Naive thymus-derived CD4-positive, alpha-beta T cell (primary cell): ENCODE data around the gene SERPINE1. TPM values are rescaled to one million over a fixed set of nuclear protein-coding genes. Genes with fewer than 3 reads are reported as not detected.

Source experiments
- ATAC-seq: fragments of 150-1000 bp; cut with Tn5 transposase; 2 replicates; pipeline ENCODE4 v1.10.0; 2021; ENCODE audit warnings: mild to moderate bottlenecking, moderate library complexity
- CTCF ChIA-PET: fragments of 350-600 bp; sonication (Branson Sonifier 250); formaldehyde crosslinking; loops from one replicate; lab custom pipeline; 2021; ENCODE audit warnings: antibody characterized with exemption; lab: Charles Lee
- POLR2A ChIA-PET: fragments of 350-600 bp; sonication (Branson Sonifier 250); formaldehyde crosslinking; loops from one replicate; lab custom pipeline; 2021; ENCODE audit warnings: antibody characterized with exemption, inconsistent platforms; lab: Charles Lee
- DNase-seq, 9 donors: peaks; one replicate each; pipeline versions ENCODE4 v3.0.0 to v3.0.0-alpha.2; 2020 to 2022; ENCODE audit warnings: mixed read lengths in 1 of 9
- H3K27ac ChIP-seq: one replicate; pipeline ENCODE4 v1.7.0; 2013; ENCODE audit warnings: mild to moderate bottlenecking, low read depth, low read length, moderate library complexity
- H3K27me3 ChIP-seq, 2 donors: one replicate each; pipeline ENCODE4 v1.7.0; 2013; ENCODE audit warnings: low read length in 2 of 2, mild to moderate bottlenecking in 2 of 2, moderate library complexity in 2 of 2; ENCODE audit not compliant: control insufficient read depth in 2 of 2, insufficient read depth in 2 of 2
- H3K36me3 ChIP-seq, 3 experiments: 1 replicate in 2 of 3; 2 replicates in 1 of 3; pipeline ENCODE4 v1.7.0; 2013; ENCODE audit warnings: low read length in 3 of 3, mild to moderate bottlenecking in 3 of 3, moderate library complexity in 1 of 3; ENCODE audit not compliant: insufficient read depth in 3 of 3, control insufficient read depth in 2 of 3
- H3K4me1 ChIP-seq, 2 donors: one replicate each; pipeline ENCODE4 v1.7.0; 2013; ENCODE audit warnings: low read length in 2 of 2, mild to moderate bottlenecking in 2 of 2, moderate library complexity in 1 of 2; ENCODE audit not compliant: control insufficient read depth in 2 of 2, insufficient read depth in 2 of 2
- H3K4me3 ChIP-seq: 2 replicates; pipeline ENCODE4 v1.7.0; 2013; ENCODE audit warnings: mild to moderate bottlenecking, low read length
- H3K9me3 ChIP-seq, 3 experiments: 1 replicate in 2 of 3; 2 replicates in 1 of 3; pipeline ENCODE4 v1.7.0; 2013; ENCODE audit warnings: low read length in 3 of 3; ENCODE audit not compliant: control insufficient read depth in 2 of 3
- H3K27ac Mint-ChIP-seq, 9 donors: one replicate each; pipeline ENCODE4 v1.8.0; 2020 to 2022; ENCODE audit warnings: mixed read lengths in 9 of 9, mild to moderate bottlenecking in 8 of 9, moderate library complexity in 5 of 9, inconsistent platforms in 2 of 9
- H3K27me3 Mint-ChIP-seq, 5 donors: one replicate each; pipeline ENCODE4 v1.8.0; 2021 to 2022; ENCODE audit warnings: mixed read lengths in 5 of 5, mild to moderate bottlenecking in 1 of 5
- H3K36me3 Mint-ChIP-seq, 5 donors: one replicate each; pipeline ENCODE4 v1.8.0; 2020 to 2022; ENCODE audit warnings: mixed read lengths in 5 of 5, mild to moderate bottlenecking in 3 of 5, inconsistent platforms in 1 of 5
- H3K4me1 Mint-ChIP-seq, 7 donors: one replicate each; pipeline ENCODE4 v1.8.0; 2020 to 2022; ENCODE audit warnings: mixed read lengths in 7 of 7, mild to moderate bottlenecking in 3 of 7, inconsistent platforms in 1 of 7
- H3K4me3 Mint-ChIP-seq, 10 donors: one replicate each; pipeline ENCODE4 v1.8.0; 2020 to 2022; ENCODE audit warnings: mild to moderate bottlenecking in 10 of 10, mixed read lengths in 10 of 10, moderate library complexity in 6 of 10, inconsistent platforms in 2 of 10
- H3K9me3 Mint-ChIP-seq, 11 donors: one replicate each; pipeline ENCODE4 v1.8.0; 2020 to 2022; ENCODE audit warnings: mixed read lengths in 11 of 11, mild to moderate bottlenecking in 4 of 11, inconsistent platforms in 1 of 11, moderate library complexity in 1 of 11
- intact Hi-C, 2 donors: fragments of 100-400 bp; cut with micrococcal nuclease; formaldehyde crosslinking; loops; one replicate each; pipeline ENCODE4 v1.15.1; 2023
- polyA plus RNA-seq, 2 donors: library from polyadenylated mRNA; unstranded; fragments of 300-500 nt; fragmentation: Illumina TruSeq; gene quantifications; one replicate each; pipeline ENCODE4 v1.2.3, GENCODE V29; 2021
- total RNA-seq, 6 experiments: library from RNA in 5 of 6; stranded (reverse) in 5 of 6; gene quantifications; 1 replicate in 5 of 6; 2 replicates in 1 of 6; pipeline ENCODE4 v1.2.3 and lab custom pipeline; 2021 to 2026

Gene SERPINE1
- total and polyA plus RNA-seq, 7 experiments from 2014 or later: 0.08 to 0.56 (median 0.36) TPM; not detected in 4

- Mint-ChIP-seq H3K36me3 (peaks cover 0 to 3% (median 0%) of the 10 kb centered on the region in 5 donors), H3K9me3 (peaks cover 0 to 2% (median 0%) of the 10 kb centered on the region in 11 donors), H3K27ac (peak overlapping the region in 1 of 9 donors; percentile 74), H3K27me3 (peaks cover 57 to 70% (median 64%) of the 10 kb centered on the region in 5 donors), H3K4me1 (peaks cover 23 to 53% (median 30%) of the 10 kb centered on the region in 7 donors), H3K4me3 (peak overlapping the region in 2 of 10 donors; percentile 16 to 74)
- Histone ChIP-seq H3K4me1 (peaks cover 6 to 15% of the 10 kb centered on the region in 2 donors), H3K4me3 (no peak overlapping the region), H3K27ac (no peak overlapping the region), H3K9me3 (no peaks in the 10 kb centered on the region), H3K27me3 (no peaks in the 10 kb centered on the region), H3K36me3 (no peaks in the 10 kb centered on the region)
- intact Hi-C loops: loop anchor here in 1 of 2 donors (2.0 kb wide), 1 partner anchor 14 kb away; no protein-coding TSS in a partner anchor
- CTCF ChIA-PET: interaction anchor here (0.7 kb wide), 1 partner anchor 8 kb away, joined by 4 read pairs; no protein-coding TSS in a partner anchor
- no peak for DNase-seq
- POLR2A ChIA-PET: no interaction called here
- no peak for ATAC-seq
Measured at GRCh38 chr7:101124376-101125056, 2.4 kb upstream of the SERPINE1 start.

GRCh38 chr7:101125989-101126650 lies 784 bp upstream of the SERPINE1 start:
- peak overlapping the region in 1 of 9 donors; percentile 39 for H3K27ac Mint-ChIP-seq
- Histone ChIP-seq H3K4me1 (peaks cover 6 to 15% of the 10 kb centered on the region in 2 donors), H3K9me3 (no peaks in the 10 kb centered on the region), H3K27me3 (no peaks in the 10 kb centered on the region), H3K27ac (no peak overlapping the region), H3K4me3 (no peak overlapping the region), H3K36me3 (no peaks in the 10 kb centered on the region)
- ChIA-PET CTCF (no interaction called here), POLR2A (no interaction called here)
- peaks cover 0 to 2% (median 0%) of the 10 kb centered on the region in 11 donors for H3K9me3 Mint-ChIP-seq
- peaks cover 56 to 66% (median 58%) of the 10 kb centered on the region in 5 donors for H3K27me3 Mint-ChIP-seq
- H3K4me1 Mint-ChIP-seq: peaks cover 23 to 53% (median 30%) of the 10 kb centered on the region in 7 donors
- H3K4me3 Mint-ChIP-seq: peak overlapping the region in 5 of 10 donors; percentile 4 to 84 (median 56)
- intact Hi-C loops: loop anchor here in 1 of 2 donors (2.0 kb wide), 1 partner anchor 13 kb away; no protein-coding TSS in a partner anchor
- DNase-seq: no peak
- H3K36me3 Mint-ChIP-seq: peaks cover 0 to 3% (median 0%) of the 10 kb centered on the region in 5 donors
- ATAC-seq: peak; percentile 63

- H3K9me3 ChIP-seq: no peaks in the 10 kb centered on the region
- Mint-ChIP-seq H3K36me3 (peaks cover 0 to 3% (median 0%) of the 10 kb centered on the region in 5 donors), H3K4me1 (peaks cover 22 to 46% (median 30%) of the 10 kb centered on the region in 7 donors), H3K27me3 (peaks cover 50 to 58% (median 54%) of the 10 kb centered on the region in 5 donors), H3K4me3 (peak overlapping the region in 8 of 10 donors; percentile 26 to 85 (median 60)), H3K9me3 (peaks cover 0 to under 1% (median 0%) of the 10 kb centered on the region in 11 donors), H3K27ac (peak overlapping the region in 1 of 9 donors; percentile 26)
- H3K27ac ChIP-seq: no peak overlapping the region
- DNase-seq (no peak), ATAC-seq (no peak)
- no peak overlapping the region for H3K4me3 ChIP-seq
- no peaks in the 10 kb centered on the region for H3K27me3 ChIP-seq
- ChIA-PET POLR2A (no interaction called here), CTCF (interaction anchor here (0.8 kb wide), 1 partner anchor 276 kb away, joined by 3 read pairs; no protein-coding TSS in a partner anchor)
- intact Hi-C loops: no loop called here
- peaks cover 6 to 15% of the 10 kb centered on the region in 2 donors for H3K4me1 ChIP-seq
- H3K36me3 ChIP-seq: no peaks in the 10 kb centered on the region
Measured at GRCh38 chr7:101127460-101128039, 646 bp downstream of the SERPINE1 start.

- intact Hi-C loops: no loop called here
- H3K36me3 ChIP-seq: no peaks in the 10 kb centered on the region
- no peaks in the 10 kb centered on the region for H3K9me3 ChIP-seq
- H3K27ac ChIP-seq: no peak overlapping the region
- Mint-ChIP-seq H3K27me3 (peaks cover 43 to 55% (median 53%) of the 10 kb centered on the region in 5 donors), H3K27ac (no peak overlapping the region), H3K4me1 (peaks cover 22 to 39% (median 30%) of the 10 kb centered on the region in 7 donors), H3K4me3 (no peak overlapping the region), H3K36me3 (peaks cover 0 to 3% (median 0%) of the 10 kb centered on the region in 5 donors), H3K9me3 (no peaks in the 10 kb centered on the region)
- ATAC-seq: no peak
- no peak overlapping the region for H3K4me3 ChIP-seq
- POLR2A ChIA-PET: no interaction called here
- CTCF ChIA-PET: interaction anchor here (0.8 kb wide), 1 partner anchor 277 kb away, joined by 3 read pairs; no protein-coding TSS in a partner anchor
- no peak for DNase-seq
- peaks cover 6 to 15% of the 10 kb centered on the region in 2 donors for H3K4me1 ChIP-seq
- no peaks in the 10 kb centered on the region for H3K27me3 ChIP-seq
Measured at GRCh38 chr7:101128040-101128834, 1.3 kb downstream of the SERPINE1 start.

GRCh38 chr7:101129603-101130117 lies 2.8 kb downstream of the SERPINE1 start:
- H3K27ac Mint-ChIP-seq: no peak overlapping the region
- intact Hi-C loops: no loop called here
- peaks cover 0 to 2% (median 0%) of the 10 kb centered on the region in 11 donors for H3K9me3 Mint-ChIP-seq
- Histone ChIP-seq H3K27ac (no peak overlapping the region), H3K9me3 (no peaks in the 10 kb centered on the region), H3K36me3 (no peaks in the 10 kb centered on the region), H3K27me3 (no peaks in the 10 kb centered on the region), H3K4me3 (no peak overlapping the region), H3K4me1 (peaks cover 6 to 15% of the 10 kb centered on the region in 2 donors)
- POLR2A ChIA-PET: no interaction called here
- H3K36me3 Mint-ChIP-seq: peaks cover 0 to 3% (median 0%) of the 10 kb centered on the region in 5 donors
- no peak for DNase-seq
- CTCF ChIA-PET: no interaction called here
- ATAC-seq: no peak
- peaks cover 18 to 34% (median 26%) of the 10 kb centered on the region in 7 donors for H3K4me1 Mint-ChIP-seq
- H3K4me3 Mint-ChIP-seq: no peak overlapping the region
- H3K27me3 Mint-ChIP-seq: peaks cover 33 to 58% (median 48%) of the 10 kb centered on the region in 5 donors
